GM12878 (cell line): ENCODE data around the gene ANK2. TPM values are rescaled to one million over a fixed set of nuclear protein-coding genes. Genes with fewer than 3 reads are reported as not detected.

ENCODE experiments used
- ATAC-seq: fragments of 200-7000 bp; cut with Tn5 transposase; 3 replicates; pipeline ENCODE4 v1.9.1; 2020; ENCODE audit warnings: mild to moderate bottlenecking, moderate library complexity
- BruUV-seq: library from RNA; stranded (reverse); fragments of 400-500 nt; replicated peaks from 2 replicates; lab custom pipeline; 2021; lab: Mats Ljungman, UMichigan
- CTCF ChIA-PET: fragments of 300-600 bp; sonication (Branson Sonifier 250); formaldehyde crosslinking; extraction: SDS; loops from one replicate; lab custom pipeline; 2021; ENCODE audit warnings: inconsistent platforms; lab: Yijun Ruan, JAX
- POLR2A ChIA-PET: fragments of 350-600 bp; formaldehyde crosslinking; extraction: SDS; loops from one replicate; lab custom pipeline; 2021; ENCODE audit warnings: inconsistent platforms; lab: Charles Lee
- RAD21 ChIA-PET: fragments of 300-600 bp; sonication (Branson Sonifier 250); formaldehyde crosslinking; loops from one replicate; lab custom pipeline; 2023; ENCODE audit warnings: antibody characterized with exemption; ENCODE audit not compliant: unreplicated experiment; lab: Charles Lee
- SMC1A ChIA-PET: fragments of 300-600 bp; sonication (Branson Sonifier 250); formaldehyde crosslinking; loops from one replicate; lab custom pipeline; 2023; ENCODE audit not compliant: unreplicated experiment, uncharacterized antibody; lab: Charles Lee
- DNase-seq: peaks from one replicate; pipeline ENCODE4 v3.0.0-alpha.2; 2011; ENCODE audit warnings: low read depth, low spot score
- FAIRE-seq: peaks from 3 replicates; lab custom pipeline; 2011; peaks lifted over from hg19 to GRCh38; lab: Jason Lieb, UNC
- H2AFZ ChIP-seq: 2 replicates; pipeline ENCODE4 v1.6.0; 2011; ENCODE audit warnings: low read depth, low read length, control low read depth; ENCODE audit not compliant: control insufficient read depth
- H3K27ac ChIP-seq: 2 replicates; pipeline ENCODE4 v1.5.1; 2011; ENCODE audit warnings: control low read depth; ENCODE audit not compliant: control insufficient read depth, insufficient read depth
- H3K27me3 ChIP-seq, 2 experiments: replicated peaks in 1 of 2; 2 replicates each; pipeline versions ENCODE4 v1.6.0 to v1.6.1; 2011; ENCODE audit warnings: low read length in 1 of 2; ENCODE audit not compliant: control insufficient read depth in 2 of 2, insufficient read depth in 2 of 2
- H3K36me3 ChIP-seq, 2 experiments: 2 replicates each; pipeline ENCODE4 v1.5.1; 2011; ENCODE audit warnings: low read length in 1 of 2; ENCODE audit not compliant: control insufficient read depth in 2 of 2, insufficient read depth in 2 of 2
- H3K4me1 ChIP-seq: 2 replicates; pipeline ENCODE4 v1.6.1; 2011; ENCODE audit warnings: mild to moderate bottlenecking, low read length, moderate library complexity, mixed read lengths; ENCODE audit not compliant: control insufficient read depth, insufficient read depth
- H3K4me2 ChIP-seq: 2 replicates; pipeline ENCODE4 v1.6.0; 2011; ENCODE audit warnings: control low read depth; ENCODE audit not compliant: control insufficient read depth, insufficient read depth
- H3K4me3 ChIP-seq: fragments of 200-600 bp; sonication (generic); 2 replicates; pipeline ENCODE4 v1.5.1; 2016
- H3K79me2 ChIP-seq: 2 replicates; pipeline ENCODE4 v1.6.0; 2011; ENCODE audit warnings: low read length; ENCODE audit not compliant: control insufficient read depth, insufficient read depth
- H3K9ac ChIP-seq: 2 replicates; pipeline ENCODE4 v1.8.0; 2011; ENCODE audit warnings: low read length, control low read depth, mixed read lengths; ENCODE audit not compliant: control insufficient read depth, insufficient read depth
- H3K9me3 ChIP-seq: replicated peaks from 3 replicates; pipeline ENCODE4 v1.5.1; 2011; ENCODE audit warnings: mild to moderate bottlenecking, low read length; ENCODE audit not compliant: control insufficient read depth, insufficient read depth
- H4K20me1 ChIP-seq: 2 replicates; pipeline ENCODE4 v1.6.0; 2011; ENCODE audit not compliant: control insufficient read depth, insufficient read depth
- ASH2L ChIP-seq: fragments of 300-600, 200-600 bp; sonication (generic); IDR thresholded peaks from 2 replicates; pipeline ENCODE4 v1.6.1; 2017; ENCODE audit warnings: low read depth, mild to moderate bottlenecking, borderline replicate concordance
- HDAC6 ChIP-seq: fragments of 200-600 bp; sonication (generic); IDR thresholded peaks from one replicate; pipeline ENCODE4 v1.8.0; 2017; ENCODE audit warnings: antibody characterized with exemption; ENCODE audit not compliant: unreplicated experiment
- IKZF1 ChIP-seq: fragments of 450-650 bp; conservative IDR thresholded peaks from 2 replicates; pipeline ENCODE4 v1.6.1; 2017; ENCODE audit warnings: antibody characterized with exemption, mild to moderate bottlenecking
- IRF4 ChIP-seq: IDR thresholded peaks from 2 replicates; pipeline ENCODE4 v1.6.1; 2011; ENCODE audit warnings: low read depth, low read length
- MLLT1 ChIP-seq: fragments of 450-650 bp; IDR thresholded peaks from 2 replicates; pipeline ENCODE4 v1.6.1; 2016; ENCODE audit warnings: mild to moderate bottlenecking
- PKNOX1 ChIP-seq: fragments of 450-650 bp; IDR thresholded peaks from 2 replicates; pipeline ENCODE4 v1.6.1; 2016; ENCODE audit warnings: mild to moderate bottlenecking
- SMAD1 ChIP-seq: fragments of 450-650 bp; IDR thresholded peaks from 2 replicates; pipeline ENCODE4 v1.6.1; 2018; ENCODE audit warnings: mild to moderate bottlenecking, low read depth; ENCODE audit not compliant: partially characterized antibody
- SREBF1 ChIP-seq: IDR thresholded peaks from 2 replicates; pipeline ENCODE4 v1.6.1; 2012; ENCODE audit warnings: mild to moderate bottlenecking, low read length
- WRNIP1 ChIP-seq: IDR thresholded peaks from 2 replicates; pipeline ENCODE4 v1.6.1; 2011; ENCODE audit warnings: low read depth, low read length, improper control_type of control experiment, borderline replicate concordance
- YY1 ChIP-seq: IDR thresholded peaks from 2 replicates; pipeline ENCODE4 v1.6.1; 2011; ENCODE audit warnings: low read depth, mild to moderate bottlenecking, low read length
- WGBS: methylation state at CpG from one replicate; pipeline ENCODE4 v1.1.6; 2016; ENCODE audit warnings: low lambda C conversion rate; ENCODE audit not compliant: insufficient replicate concordance, insufficient coverage; ENCODE audit errors: missing lambda C conversion rate; 5-methylcytosine and 5-hydroxymethylcytosine counted together
- in situ Hi-C: fragments of 300-500 bp; cut with MboI; formaldehyde crosslinking; loops from 9 replicates; pipeline ENCODE4 v1.14.3; 2018; ENCODE audit warnings: mixed read lengths
- intact Hi-C: fragments of 100-400 bp; cut with micrococcal nuclease; formaldehyde crosslinking; loops from one replicate; pipeline ENCODE4 v1.14.2; 2022; ENCODE audit not compliant: unreplicated experiment
- polyA plus RNA-seq, 11 experiments: library from polyadenylated mRNA; depleted of rRNA in 4 of 11; unstranded in 6 of 11; stranded (reverse) in 5 of 11; fragments of >200 nt; fragmentation: Nextera tagmentation in 4 of 11; fragmentation: Illumina TruSeq in 1 of 11; extraction: Ambion mirVana in 4 of 11; extraction: Trizol in 1 of 11; gene quantifications; 1 replicate in 1 of 11; 2 replicates in 10 of 11; pipeline versions ENCODE4 v1.2.1 to v1.2.3, GENCODE V29; 2011 to 2016; ENCODE audit warnings: inconsistent platforms in 2 of 11, missing spikeins in 2 of 11, low read depth in 1 of 11
- total RNA-seq, 4 experiments: library from RNA; depleted of rRNA in 3 of 4; stranded (reverse); fragments of >200 nt in 3 of 4; fragmentation: Illumina TruSeq in 1 of 4; extraction: Trizol in 1 of 4; gene quantifications; 2 replicates each; pipeline versions ENCODE4 v1.2.1 to v1.2.3, GENCODE V29; 2013 to 2021
- TF ChIP-seq, protein P1 (sequence below): fragments of 450-650 bp; IDR thresholded peaks from 2 replicates; pipeline ENCODE4 v1.6.1; 2018; ENCODE audit warnings: mild to moderate bottlenecking, low read depth, moderate library complexity; ENCODE audit not compliant: partially characterized antibody

Gene ANK2
- total and polyA plus RNA-seq, 10 of the 15 experiments (the other 5 are each of a cell fraction or from before 2014, with no cell fraction given): 1.6 to 13.0 (median 4.1) TPM

GRCh38 chr4:113378836-113379235, 329.4 kb downstream of the ANK2 start:
- SMC1A ChIA-PET: interaction anchor here (0.7 to 3.2 kb wide), 5 partner anchors 10 to 102 kb away, joined by 3 to 11 read pairs (median 4); no protein-coding TSS in a partner anchor
- WGBS: 94% methylated on average over 1 of the region's 1 CpG
- Histone ChIP-seq H3K27me3 (no peaks in the 10 kb centered on the region), H3K4me3 (no peak overlapping the region), H3K9ac (no peak overlapping the region), H3K4me2 (no peak overlapping the region), H3K9me3 (no peaks in the 10 kb centered on the region), H4K20me1 (no peaks in the 10 kb centered on the region), H3K36me3 (no peaks in the 10 kb centered on the region), H2AFZ (no peak overlapping the region), H3K27ac (no peak overlapping the region), H3K4me1 (no peaks in the 10 kb centered on the region), H3K79me2 (no peaks in the 10 kb centered on the region)
- in situ Hi-C loops: loop anchor here (25.0 kb wide), 1 partner anchor 1308 kb away; no protein-coding TSS in a partner anchor
- DNase-seq (no peak), ATAC-seq (no peak), FAIRE-seq (no peak)
- POLR2A ChIA-PET: interaction anchor here (0.6 kb wide), 1 partner anchor 282 kb away, joined by 3 read pairs; no protein-coding TSS in a partner anchor
- CTCF ChIA-PET: interaction anchor here (0.9 kb wide), 1 partner anchor 12 kb away, joined by 3 read pairs; no protein-coding TSS in a partner anchor
- TF ChIP-seq ASH2L: no peak
- no peak for TF ChIP-seq SMAD1
- TF ChIP-seq MLLT1: no peak
- TF ChIP-seq, protein P1, sequence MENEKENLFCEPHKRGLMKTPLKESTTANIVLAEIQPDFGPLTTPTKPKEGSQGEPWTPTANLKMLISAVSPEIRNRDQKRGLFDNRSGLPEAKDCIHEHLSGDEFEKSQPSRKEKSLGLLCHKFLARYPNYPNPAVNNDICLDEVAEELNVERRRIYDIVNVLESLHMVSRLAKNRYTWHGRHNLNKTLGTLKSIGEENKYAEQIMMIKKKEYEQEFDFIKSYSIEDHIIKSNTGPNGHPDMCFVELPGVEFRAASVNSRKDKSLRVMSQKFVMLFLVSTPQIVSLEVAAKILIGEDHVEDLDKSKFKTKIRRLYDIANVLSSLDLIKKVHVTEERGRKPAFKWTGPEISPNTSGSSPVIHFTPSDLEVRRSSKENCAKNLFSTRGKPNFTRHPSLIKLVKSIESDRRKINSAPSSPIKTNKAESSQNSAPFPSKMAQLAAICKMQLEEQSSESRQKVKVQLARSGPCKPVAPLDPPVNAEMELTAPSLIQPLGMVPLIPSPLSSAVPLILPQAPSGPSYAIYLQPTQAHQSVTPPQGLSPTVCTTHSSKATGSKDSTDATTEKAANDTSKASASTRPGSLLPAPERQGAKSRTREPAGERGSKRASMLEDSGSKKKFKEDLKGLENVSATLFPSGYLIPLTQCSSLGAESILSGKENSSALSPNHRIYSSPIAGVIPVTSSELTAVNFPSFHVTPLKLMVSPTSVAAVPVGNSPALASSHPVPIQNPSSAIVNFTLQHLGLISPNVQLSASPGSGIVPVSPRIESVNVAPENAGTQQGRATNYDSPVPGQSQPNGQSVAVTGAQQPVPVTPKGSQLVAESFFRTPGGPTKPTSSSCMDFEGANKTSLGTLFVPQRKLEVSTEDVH: no peak
- no peak for TF ChIP-seq IKZF1
- no peak for TF ChIP-seq SREBF1
- TF ChIP-seq PKNOX1: no peak
- no peak for TF ChIP-seq WRNIP1
- no peak for TF ChIP-seq IRF4
- no peak for TF ChIP-seq YY1
- TF ChIP-seq HDAC6: no peak
- RAD21 ChIA-PET: no interaction called here
- intact Hi-C loops: no loop called here
- no TSS peak for BruUV-seq
